ENCODE measurements around the gene WIPI1.

WIPI1 gene

GRCh38 chr17:68443972-68444464 is 13.3 kb downstream of the WIPI1 start:
- no peak for TF ChIP-seq CTCF (conservative IDR thresholded peaks at IDR 0.05; ENCODE audit: low read depth)
- DNase-seq (ENCODE audit: low spot score), result no peak
- H3K27ac ChIP-seq, result no peak overlapping the region
- ChIA-PET CTCF (interaction anchor here (1.3 kb wide), 1 partner anchor 8 kb away, joined by 4 read pairs; no protein-coding TSS in a partner anchor), POLR2A (ENCODE audit: low non-redundant PET) (no interaction called here)

- DNase-seq (ENCODE audit: low spot score), result no peak
- POLR2A ChIA-PET (ENCODE audit: low non-redundant PET), result no interaction called here
- CTCF ChIA-PET, result no interaction called here
- no peak for TF ChIP-seq CTCF (conservative IDR thresholded peaks at IDR 0.05; ENCODE audit: low read depth)
- H3K27ac ChIP-seq, result no peak overlapping the region
Observed at GRCh38 chr17:68441070-68441770, 16.1 kb downstream of the WIPI1 start.

GRCh38 chr17:68440526-68440925 is 16.8 kb downstream of the WIPI1 start:
- ChIA-PET POLR2A (ENCODE audit: low non-redundant PET) (no interaction called here), CTCF (interaction anchor here (0.9 to 1.0 kb wide), 2 partner anchors 186 to 268 kb away, joined by 3 to 4 read pairs; no protein-coding TSS in a partner anchor)
- H3K27ac ChIP-seq, result no peak overlapping the region
- TF ChIP-seq CTCF (conservative IDR thresholded peaks at IDR 0.05; ENCODE audit: low read depth), result no peak
- no peak for DNase-seq (ENCODE audit: low spot score)

- CTCF ChIA-PET, result interaction anchor here (0.5 to 1.0 kb wide), 3 partner anchors 178 to 267 kb away, joined by 3 to 4 read pairs (median 4); no protein-coding TSS in a partner anchor
- POLR2A ChIA-PET (ENCODE audit: low non-redundant PET), result no interaction called here
- no peak for DNase-seq (ENCODE audit: low spot score)
- TF ChIP-seq CTCF (conservative IDR thresholded peaks at IDR 0.05; ENCODE audit: low read depth), result no peak
- H3K27ac ChIP-seq, result no peak overlapping the region
Observed at GRCh38 chr17:68439656-68440290, 17.5 kb downstream of the WIPI1 start.

- CTCF ChIA-PET, result no interaction called here
- POLR2A ChIA-PET (ENCODE audit: low non-redundant PET), result no interaction called here
- TF ChIP-seq CTCF (conservative IDR thresholded peaks at IDR 0.05; ENCODE audit: low read depth), result no peak
- no peak overlapping the region for H3K27ac ChIP-seq
- DNase-seq (ENCODE audit: low spot score), result no peak
Observed at GRCh38 chr17:68437979-68438822, 19.1 kb downstream of the WIPI1 start.

Data from RWPE1 (cell line).